Endodermal cell (in vitro differentiated cells): Measurements from ENCODE around the gene TLE3. TPM values are rescaled to one million over a fixed set of nuclear protein-coding genes. Genes with fewer than 3 reads are reported as not detected.

Experiments
- DNase-seq: peaks from one replicate; pipeline ENCODE4 v3.0.0-alpha.2; 2017
- H3K27ac ChIP-seq: 2 replicates; pipeline ENCODE4 v1.5.1; 2013; ENCODE audit warnings: mild to moderate bottlenecking, low read depth, low read length, moderate library complexity
- H3K27me3 ChIP-seq: 2 replicates; pipeline ENCODE4 v1.6.1; 2013; ENCODE audit warnings: mild to moderate bottlenecking, low read length, moderate library complexity; ENCODE audit not compliant: insufficient read depth, control insufficient read depth, poor library complexity, severe bottlenecking
- H3K36me3 ChIP-seq: 2 replicates; pipeline ENCODE4 v1.7.0; 2013; ENCODE audit warnings: mild to moderate bottlenecking, low read length, moderate library complexity; ENCODE audit not compliant: control insufficient read depth, insufficient read depth
- H3K4me1 ChIP-seq: one replicate; pipeline ENCODE4 v1.7.0; 2013; ENCODE audit warnings: low read length; ENCODE audit not compliant: control insufficient read depth, insufficient read depth
- H3K4me3 ChIP-seq: 2 replicates; pipeline ENCODE4 v1.5.1; 2013; ENCODE audit warnings: mild to moderate bottlenecking, low read length, moderate library complexity
- H3K9ac ChIP-seq: 2 replicates; pipeline ENCODE4 v1.6.1; 2013; ENCODE audit warnings: mild to moderate bottlenecking, low read length, moderate library complexity; ENCODE audit not compliant: poor library complexity, severe bottlenecking; ENCODE audit errors: extremely low read depth
- H3K9me3 ChIP-seq: 2 replicates; pipeline ENCODE4 v1.6.1; 2013; ENCODE audit warnings: mild to moderate bottlenecking, low read length, moderate library complexity; ENCODE audit not compliant: control insufficient read depth
- H3K27ac Mint-ChIP-seq: 2 replicates; pipeline ENCODE4 v1.8.0; 2020; ENCODE audit warnings: mixed read lengths
- H3K27me3 Mint-ChIP-seq: 2 replicates; pipeline ENCODE4 v1.8.0; 2021; ENCODE audit warnings: mild to moderate bottlenecking, mixed read lengths; ENCODE audit not compliant: insufficient read depth
- H3K36me3 Mint-ChIP-seq: 2 replicates; pipeline ENCODE4 v1.8.0; 2020; ENCODE audit warnings: low read depth, mixed read lengths
- H3K4me1 Mint-ChIP-seq: 2 replicates; pipeline ENCODE4 v1.8.0; 2020; ENCODE audit warnings: mixed read lengths
- H3K4me3 Mint-ChIP-seq: 2 replicates; pipeline ENCODE4 v1.8.0; 2020; ENCODE audit warnings: mild to moderate bottlenecking, moderate library complexity, mixed read lengths
- H3K9me3 Mint-ChIP-seq: 2 replicates; pipeline ENCODE4 v1.8.0; 2020; ENCODE audit warnings: mild to moderate bottlenecking, mixed read lengths
- CTCF ChIP-seq: fragments of 200-600 bp; sonication (generic); conservative IDR thresholded peaks from 2 replicates; pipeline ENCODE4 v1.5.0; 2021; ENCODE audit warnings: antibody characterized with exemption, mild to moderate bottlenecking
- WGBS, 2 experiments: methylation state at CpG; one replicate each; pipeline versions ENCODE4 v1.1.5 to v1.1.7; 2013; ENCODE audit warnings: missing lambda C conversion rate in 2 of 2, mixed read lengths in 1 of 2; ENCODE audit not compliant: insufficient coverage in 1 of 2, insufficient read length in 1 of 2; 5-methylcytosine and 5-hydroxymethylcytosine counted together
- total RNA-seq, 2 donors: library from RNA; stranded (reverse); fragmentation: NEBNext Ultra II Directional in 1 of 2; extraction: Animal tissue kit (Norgen Biotek cat#: 25700) in 1 of 2; gene quantifications; 2 replicates in 1 of 2; 3 replicates in 1 of 2; pipeline ENCODE4 v1.2.1, GENCODE V29; 2021

TLE3 gene
- total RNA-seq, 2 donors from 2014 or later = 66.5 to 81.1 TPM

DNA sequence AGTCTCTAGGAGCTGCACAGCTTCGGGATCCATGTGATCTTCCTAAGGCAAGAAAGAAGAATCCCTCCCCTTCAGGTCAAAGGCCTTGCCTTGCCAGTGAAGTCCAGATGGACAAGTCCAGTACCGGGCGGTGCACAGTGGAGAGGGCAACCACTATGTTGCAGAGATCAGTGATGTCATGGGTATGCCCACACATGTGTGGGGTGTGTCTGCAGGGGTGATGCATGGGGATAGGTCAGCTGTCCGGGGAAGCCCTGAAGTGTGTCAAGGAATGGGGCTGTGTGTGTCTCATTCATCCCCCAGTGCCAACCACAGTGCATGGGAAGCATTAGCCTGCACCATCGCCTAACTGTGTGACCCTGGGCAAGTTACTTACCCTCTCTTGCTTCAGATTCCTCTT lies 66.5 kb downstream of the TLE3 start:
- no peak for DNase-seq
- Histone ChIP-seq H3K27ac (no peak overlapping the region), H3K36me3 (no peaks in the 10 kb centered on the region), H3K27me3 (no peaks in the 10 kb centered on the region), H3K4me3 (no peak overlapping the region), H3K9ac (no peak overlapping the region), H3K4me1 (no peaks in the 10 kb centered on the region), H3K9me3 (no peaks in the 10 kb centered on the region)
- H3K4me1 Mint-ChIP-seq = peaks cover 3% of the 10 kb centered on the region
- TF ChIP-seq CTCF = no peak
- H3K36me3 Mint-ChIP-seq = no peaks in the 10 kb centered on the region
- no peak overlapping the region for H3K4me3 Mint-ChIP-seq
- H3K27me3 Mint-ChIP-seq = peaks cover 7% of the 10 kb centered on the region
- 91 to 100% methylated on average over 3 to 5 of the region's 5 CpGs for WGBS, 2 experiments
- no peaks in the 10 kb centered on the region for H3K9me3 Mint-ChIP-seq
- no peak overlapping the region for H3K27ac Mint-ChIP-seq

GRCh38 chr15:70030851-70031250 lies 66.9 kb downstream of the TLE3 start:
- Mint-ChIP-seq H3K9me3 (no peaks in the 10 kb centered on the region), H3K4me1 (peaks cover 3% of the 10 kb centered on the region), H3K36me3 (no peaks in the 10 kb centered on the region), H3K27me3 (peaks cover 7% of the 10 kb centered on the region), H3K27ac (no peak overlapping the region), H3K4me3 (no peak overlapping the region)
- Histone ChIP-seq H3K27me3 (no peaks in the 10 kb centered on the region), H3K9ac (no peak overlapping the region), H3K9me3 (no peaks in the 10 kb centered on the region), H3K4me3 (no peak overlapping the region), H3K4me1 (no peaks in the 10 kb centered on the region), H3K36me3 (no peaks in the 10 kb centered on the region), H3K27ac (no peak overlapping the region)
- DNase-seq = no peak
- 91 to 96% methylated on average over 4 to 5 of the region's 5 CpGs for WGBS, 2 experiments
- no peak for TF ChIP-seq CTCF

DNA sequence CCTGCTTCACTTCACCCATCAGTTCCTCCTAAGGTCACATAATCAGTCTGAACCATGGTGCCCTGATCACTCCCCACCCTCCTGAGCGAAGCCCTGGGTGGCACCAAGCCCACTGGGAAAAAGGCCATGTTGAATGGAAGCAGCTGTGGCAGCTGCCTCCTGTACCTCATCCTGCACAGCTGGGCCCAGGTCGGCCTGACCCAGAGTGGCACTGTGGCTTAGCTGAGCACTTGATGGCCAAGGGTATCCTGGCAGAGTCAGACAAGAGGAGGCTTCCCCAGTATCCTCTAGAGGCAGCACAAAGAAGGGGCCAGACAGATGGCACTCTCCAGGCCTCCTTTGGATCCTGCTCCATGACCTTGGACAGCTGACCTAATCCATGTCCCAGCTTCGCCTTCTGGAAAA lies 68.4 kb downstream of the TLE3 start:
- no peaks in the 10 kb centered on the region for H3K9me3 ChIP-seq
- Mint-ChIP-seq H3K9me3 (no peaks in the 10 kb centered on the region), H3K4me1 (peaks cover 3% of the 10 kb centered on the region), H3K36me3 (no peaks in the 10 kb centered on the region), H3K27ac (no peak overlapping the region), H3K27me3 (peaks cover 12% of the 10 kb centered on the region), H3K4me3 (no peak overlapping the region)
- no peaks in the 10 kb centered on the region for H3K4me1 ChIP-seq
- no peak for DNase-seq
- no peak overlapping the region for H3K27ac ChIP-seq
- H3K27me3 ChIP-seq = no peaks in the 10 kb centered on the region
- H3K9ac ChIP-seq = no peak overlapping the region
- H3K36me3 ChIP-seq = no peaks in the 10 kb centered on the region
- 85 to 91% methylated on average over 3 of the region's 3 CpGs for WGBS, 2 experiments
- no peak for TF ChIP-seq CTCF
- H3K4me3 ChIP-seq = no peak overlapping the region
